Suppressor macrophage treated with lipopolysaccharide for 4 hours (primary cell): ENCODE measurements around the gene TSPAN6.
A peak's percentile ranks its signal among the peaks of the same experiment; 100 is the strongest.

Experiments used
- DNase-seq: peaks from one replicate; pipeline ENCODE4 v3.0.0-alpha.2; 2020

TSPAN6 gene

DNA sequence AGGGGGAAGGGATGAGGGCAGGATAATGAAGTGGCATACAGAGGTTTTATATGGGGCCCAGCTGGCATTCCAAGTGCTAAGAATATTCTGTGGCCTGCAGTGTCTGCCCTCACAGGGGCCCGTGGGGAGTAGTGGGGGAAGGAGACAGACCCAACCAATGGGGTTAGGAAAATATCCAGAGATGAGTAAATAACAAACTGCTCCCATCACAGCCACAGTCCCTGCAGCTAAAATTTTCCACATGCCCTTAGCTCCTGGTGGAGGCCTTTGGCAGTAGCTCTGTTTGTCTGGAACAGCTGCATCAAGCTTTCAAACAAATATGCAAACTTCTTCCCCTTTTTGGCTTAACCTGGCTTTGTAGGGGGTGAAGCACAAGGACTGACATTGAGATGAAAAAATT is 10.5 kb upstream of the TSPAN6 start:
- no peak for DNase-seq

DNA sequence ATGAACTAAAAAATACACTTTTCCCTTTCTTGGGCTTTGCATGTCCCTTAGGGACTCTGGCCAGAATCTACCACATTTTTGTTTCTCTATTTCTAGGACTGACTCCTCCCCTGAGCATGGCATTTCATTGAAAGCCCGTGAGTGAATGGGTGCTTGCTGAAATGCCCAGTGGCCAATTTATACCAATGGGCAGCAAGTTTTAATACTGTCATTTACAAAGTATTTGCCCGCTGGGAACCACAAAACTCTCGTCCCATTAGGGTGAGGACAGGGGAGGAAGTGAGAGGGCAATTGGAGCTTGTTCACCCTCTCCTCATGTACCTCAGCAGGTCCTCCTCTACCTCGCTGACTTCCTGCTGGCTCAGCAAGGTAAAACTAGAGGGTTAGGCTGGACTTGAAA is 8.5 kb upstream of the TSPAN6 start:
- DNase-seq, result no peak

DNA sequence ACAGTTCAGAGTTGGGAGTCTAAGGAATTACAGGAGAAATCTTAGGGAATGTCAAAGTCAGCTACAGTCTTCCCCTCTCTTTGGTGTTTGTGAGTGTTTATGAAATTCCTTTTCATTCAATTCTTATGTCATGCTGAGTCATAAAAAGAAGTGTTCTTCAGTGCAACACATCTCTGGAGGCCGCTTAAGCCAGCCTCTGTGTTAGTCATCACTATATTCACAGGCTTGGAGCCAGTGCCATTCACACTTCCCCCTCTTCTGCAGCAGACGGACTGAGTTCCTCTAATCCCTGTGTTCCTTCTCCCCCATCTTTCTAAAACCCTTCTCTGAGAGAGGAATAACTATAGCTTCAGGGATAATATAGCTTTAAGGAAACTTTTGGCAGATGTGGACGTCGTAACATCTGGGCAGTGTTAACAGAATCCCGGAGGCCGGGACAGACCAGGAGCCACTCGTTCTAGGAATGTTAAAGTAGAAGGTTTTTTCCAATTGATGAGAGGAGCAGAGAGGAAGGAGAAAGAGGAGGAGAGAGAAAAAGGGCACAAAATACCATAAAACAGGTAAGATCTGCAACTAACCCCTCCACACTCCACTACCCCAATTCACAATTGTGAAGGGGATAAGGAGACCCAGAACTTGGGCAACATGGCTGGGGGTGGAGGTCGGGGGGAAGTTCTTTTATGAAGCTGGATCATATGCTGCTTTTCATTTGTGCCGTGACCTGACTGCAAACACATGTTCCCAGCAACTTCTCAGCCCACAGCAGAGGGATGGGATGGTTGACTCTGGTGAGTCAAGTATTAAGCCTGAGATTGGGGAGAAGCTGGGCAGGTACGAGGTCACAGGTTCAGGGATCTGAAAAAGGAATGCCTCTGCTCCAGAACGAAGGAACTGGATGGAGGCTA is 7.6 kb upstream of the TSPAN6 start, which contains the start of gene SRPX2:
SRPX2 (plus strand) TSS at position 244 of the 905 bp plus-strand sequence. CDS start 2,124 bp downstream, outside the sequence.
- peak; percentile 79 for DNase-seq

DNA sequence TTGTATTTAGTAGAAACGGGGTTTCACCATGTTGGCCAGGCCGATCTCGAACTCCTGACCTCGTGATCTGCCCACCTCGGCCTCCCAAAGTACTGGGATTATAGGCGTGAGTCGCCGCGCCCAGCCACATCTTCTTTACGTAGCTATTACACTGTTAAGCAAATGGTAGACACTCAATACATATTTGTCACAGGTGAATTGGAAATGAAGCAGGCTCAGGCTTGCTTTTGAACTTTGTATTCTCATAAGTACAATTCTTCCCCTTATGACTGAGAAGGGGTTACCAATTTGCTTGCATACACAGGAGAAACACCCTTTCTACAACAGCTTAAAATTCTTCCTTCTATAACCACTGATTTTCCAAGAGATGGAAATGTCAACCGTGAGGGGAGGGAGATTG is 6.6 kb upstream of the TSPAN6 start:
- DNase-seq, result no peak

DNA sequence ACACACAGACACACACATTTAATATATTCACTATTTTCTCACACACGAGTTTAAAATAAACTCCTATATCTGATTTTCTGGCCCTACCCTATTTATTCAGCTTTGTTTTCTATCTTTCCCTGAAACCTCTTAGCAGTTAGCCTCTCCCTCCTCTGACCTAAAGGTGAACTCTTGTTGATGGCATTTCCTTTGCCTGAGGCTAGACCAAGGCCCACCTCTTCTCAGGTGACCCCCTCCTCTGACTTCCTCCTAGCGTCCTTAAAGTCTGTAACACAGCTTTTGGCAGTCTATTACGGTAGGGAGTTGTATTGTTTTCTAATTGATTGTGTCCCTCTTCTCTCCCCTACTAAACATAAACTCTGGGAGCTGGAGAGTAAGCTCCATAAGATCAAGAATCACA is 5.7 kb upstream of the TSPAN6 start:
- no peak for DNase-seq

DNA sequence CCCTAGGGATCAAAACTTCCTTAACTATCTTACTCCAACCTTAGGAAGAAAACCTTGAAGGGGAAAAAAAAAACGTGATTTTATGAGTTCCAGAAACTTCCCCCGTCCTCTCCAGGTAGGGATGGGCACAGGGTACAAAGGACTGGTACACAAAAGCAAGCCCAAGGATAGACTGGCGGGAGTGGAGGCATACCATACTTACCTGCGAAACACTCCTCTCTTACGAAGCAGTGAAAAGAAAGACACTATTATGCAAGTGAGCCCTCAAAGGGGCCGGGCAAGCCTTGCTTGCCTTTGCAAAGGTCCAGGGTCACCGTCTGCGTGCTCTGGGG is 651 bp downstream of the TSPAN6 start:
- DNase-seq, result no peak

DNA sequence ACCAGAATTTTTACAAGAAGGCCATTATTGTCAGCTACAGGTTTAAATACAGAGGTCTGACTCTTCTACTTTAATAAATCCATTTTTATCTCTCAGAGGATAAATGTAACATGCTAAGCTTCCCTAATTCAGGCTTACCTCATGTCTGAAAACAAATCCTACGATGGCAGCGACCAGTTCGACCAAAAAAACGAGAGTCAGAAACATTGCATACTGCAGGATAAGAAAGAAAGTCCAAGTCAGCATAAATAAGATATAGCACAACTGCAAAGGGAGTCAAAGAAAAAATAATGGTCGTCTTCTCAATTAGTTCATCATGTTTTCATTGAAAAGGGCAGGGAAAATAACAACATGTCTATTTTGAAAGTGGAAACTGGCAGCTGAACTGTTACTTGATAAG is 1.6 kb downstream of the TSPAN6 start:
- no peak for DNase-seq

DNA sequence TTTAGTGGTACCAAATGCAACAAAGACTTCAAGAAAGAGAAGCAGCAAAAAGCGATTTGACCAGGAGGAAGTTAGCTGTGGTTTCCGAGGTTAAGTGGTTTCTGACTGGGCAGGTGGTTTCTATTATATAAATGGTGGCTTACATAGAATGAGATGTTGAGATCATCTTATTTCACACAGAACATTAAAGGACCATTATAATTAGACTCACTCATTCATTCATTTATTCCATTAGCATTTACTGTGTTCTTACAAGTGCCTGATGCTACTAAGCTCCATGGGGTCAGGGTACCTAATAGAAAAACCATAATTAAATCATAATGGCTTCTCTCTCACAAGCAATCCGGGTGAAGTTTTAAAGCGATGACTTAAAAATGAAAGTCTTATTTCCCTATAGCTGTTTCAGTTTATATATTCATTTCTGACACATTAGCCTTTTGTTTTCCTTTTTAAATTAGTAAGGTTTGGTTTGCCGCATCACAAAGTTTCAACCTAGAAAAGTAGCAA is 10.6 kb downstream of the TSPAN6 start:
- no peak for DNase-seq

DNA sequence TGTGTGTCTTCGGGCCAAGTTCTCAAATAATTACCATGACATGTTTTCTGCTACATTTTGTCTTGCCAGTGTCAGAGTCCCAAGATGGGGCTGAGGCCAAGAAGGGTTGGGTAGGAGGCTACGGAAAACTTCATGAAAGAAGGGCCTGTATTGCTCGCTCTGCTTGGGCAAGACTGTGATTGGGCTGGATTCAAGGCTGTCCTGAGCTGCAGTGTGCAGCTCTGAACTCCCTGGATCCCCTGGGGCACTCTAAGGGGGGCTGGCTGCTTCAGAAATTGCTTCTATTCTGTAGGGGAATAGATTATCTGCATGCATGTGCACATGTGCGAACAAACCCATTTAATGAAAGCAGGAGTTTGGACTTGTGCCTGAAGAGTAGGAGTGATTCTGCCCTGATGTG is 13.6 kb downstream of the TSPAN6 start:
- no peak for DNase-seq

DNA sequence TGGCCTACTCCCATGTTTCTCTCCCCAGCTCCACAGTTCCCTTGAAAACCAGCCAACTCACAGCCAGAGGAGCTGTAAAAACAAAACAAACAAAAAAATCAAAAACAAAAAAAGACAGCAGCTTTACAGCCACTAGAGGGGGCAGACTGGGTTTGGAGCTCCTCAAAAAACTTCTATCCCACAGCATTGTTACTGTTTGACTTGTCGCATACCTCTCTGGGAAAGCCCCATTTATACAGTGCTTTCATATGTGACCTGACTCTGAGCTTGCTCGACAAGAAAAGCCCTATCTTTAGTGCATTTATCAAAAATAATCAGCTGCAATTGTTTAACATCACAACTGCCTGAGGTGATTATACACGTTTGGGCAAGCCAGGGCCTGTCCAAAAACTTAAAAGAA is 21.6 kb downstream of the TSPAN6 start:
- peak; percentile 27 for DNase-seq

DNA sequence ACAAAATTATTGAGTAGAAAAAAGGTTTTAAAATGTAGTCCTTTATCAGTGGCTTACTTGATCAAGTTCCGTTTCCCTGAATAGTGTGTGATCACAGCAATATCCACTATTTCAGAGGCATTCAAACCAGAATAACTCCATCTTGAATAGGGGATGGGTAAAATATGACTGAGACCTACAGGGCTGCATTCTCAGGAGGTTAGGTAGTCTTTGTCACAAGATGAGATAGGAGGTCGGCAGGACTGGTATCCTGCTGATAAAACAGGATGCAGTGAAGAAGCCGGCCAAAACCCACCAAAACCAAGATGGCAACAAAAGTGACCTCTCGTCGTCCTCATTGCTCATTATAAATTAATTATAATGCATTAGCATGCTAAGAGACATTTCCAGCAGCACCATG is 24.7 kb downstream of the TSPAN6 start:
- DNase-seq, result no peak

DNA sequence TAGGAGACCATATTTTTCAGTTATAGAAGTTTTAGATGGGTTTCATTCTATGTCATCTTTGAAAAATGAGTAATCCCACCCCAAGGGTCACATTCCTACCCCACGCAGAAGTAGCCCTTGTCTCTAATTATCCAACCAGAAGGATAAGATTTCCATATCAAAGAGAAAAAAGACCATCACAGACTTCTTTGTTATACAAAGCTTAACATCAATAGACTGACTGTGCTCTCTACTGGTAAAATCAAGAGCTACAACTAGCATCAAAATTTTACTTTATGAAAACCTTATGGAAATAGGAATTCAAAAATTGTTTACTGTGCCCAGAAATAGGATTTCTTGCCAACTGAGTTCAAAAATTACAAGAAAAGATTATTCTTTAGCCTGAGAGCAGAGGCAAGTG is 27.0 kb downstream of the TSPAN6 start:
- no peak for DNase-seq

DNA sequence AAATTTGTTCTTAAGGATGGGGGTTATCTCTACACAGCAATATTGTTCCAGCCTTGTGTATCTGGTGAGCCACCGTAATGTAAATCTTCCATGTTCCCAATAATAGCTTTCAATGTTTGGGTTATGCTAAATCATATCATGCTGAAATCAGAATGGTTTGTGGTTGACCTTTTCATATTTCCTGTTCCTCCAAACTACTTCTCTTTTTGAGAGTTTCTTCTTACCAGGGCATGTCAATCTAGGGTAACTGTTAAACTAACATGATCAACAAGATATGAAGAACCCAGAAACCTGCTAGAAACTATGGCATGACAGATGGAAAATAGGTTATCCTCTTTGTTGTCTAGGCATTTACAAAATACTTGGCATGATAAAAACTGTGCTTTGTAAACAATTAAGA is 29.9 kb downstream of the TSPAN6 start:
- peak; percentile 18 for DNase-seq

DNA sequence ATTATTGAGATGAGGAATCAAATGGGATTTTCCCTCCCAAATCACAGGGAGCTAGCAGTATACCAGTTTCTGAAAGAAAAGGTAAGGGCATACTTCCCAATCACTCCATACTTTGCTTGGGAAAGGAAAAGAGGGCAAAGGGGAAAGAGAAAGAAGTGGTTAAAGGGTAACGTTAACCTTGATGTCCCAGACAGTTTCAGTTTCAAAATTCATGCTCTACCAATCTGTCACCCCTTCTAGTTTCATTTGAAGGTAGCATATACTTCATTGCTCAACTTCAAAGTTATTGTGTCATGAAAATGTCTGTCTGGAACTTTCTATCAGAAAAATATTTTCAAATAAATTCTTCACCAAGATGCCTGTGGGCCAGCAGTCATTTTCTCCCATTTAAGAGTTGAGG is 35.8 kb downstream of the TSPAN6 start:
- DNase-seq, result peak; percentile 27

DNA sequence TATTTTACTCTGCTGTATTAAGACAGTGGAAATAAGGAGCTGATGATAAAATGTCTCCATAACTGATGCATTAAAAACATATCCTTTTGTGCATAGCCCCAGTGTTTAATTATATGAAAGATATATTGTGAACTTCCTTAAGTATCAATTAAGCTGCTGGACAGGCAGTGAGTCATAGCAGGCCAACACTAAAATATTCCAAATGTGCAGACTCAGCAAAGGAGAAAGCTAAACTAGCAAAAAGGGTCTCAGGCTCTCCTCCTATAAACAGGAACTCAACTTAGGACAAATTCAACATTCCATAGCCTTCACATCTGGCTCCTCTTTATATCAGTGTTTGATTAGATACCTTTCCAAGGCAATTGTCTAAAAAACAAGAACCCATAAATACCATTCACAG is 36.3 kb downstream of the TSPAN6 start:
- no peak for DNase-seq

DNA sequence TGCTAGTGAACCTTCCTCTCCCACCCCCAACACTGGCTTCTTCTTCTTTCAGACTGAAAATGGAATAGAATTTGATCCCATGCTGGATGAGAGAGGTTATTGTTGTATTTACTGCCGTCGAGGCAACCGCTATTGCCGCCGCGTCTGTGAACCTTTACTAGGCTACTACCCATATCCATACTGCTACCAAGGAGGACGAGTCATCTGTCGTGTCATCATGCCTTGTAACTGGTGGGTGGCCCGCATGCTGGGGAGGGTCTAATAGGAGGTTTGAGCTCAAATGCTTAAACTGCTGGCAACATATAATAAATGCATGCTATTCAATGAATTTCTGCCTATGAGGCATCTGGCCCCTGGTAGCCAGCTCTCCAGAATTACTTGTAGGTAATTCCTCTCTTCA is 37.1 kb downstream of the TSPAN6 start:
- no peak for DNase-seq

DNA sequence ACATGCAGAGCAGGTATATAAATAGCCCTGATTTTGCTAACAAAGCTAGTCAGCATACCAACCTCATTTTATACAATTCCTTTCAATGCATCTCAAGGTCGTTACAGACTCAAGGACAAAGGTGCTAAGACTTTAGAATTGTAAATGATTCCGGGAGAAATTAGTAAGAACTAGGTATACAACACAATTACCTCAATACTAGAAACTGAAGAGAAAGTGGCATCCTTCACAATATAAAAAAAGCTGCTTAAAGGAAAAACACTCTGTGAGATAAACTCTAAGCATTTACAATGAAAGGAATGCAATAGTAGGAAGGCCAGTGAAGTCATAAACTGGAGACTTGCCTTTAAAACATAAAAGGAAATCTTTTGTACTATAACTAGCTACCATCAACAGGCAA is 40.0 kb downstream of the TSPAN6 start:
- DNase-seq, result no peak

DNA sequence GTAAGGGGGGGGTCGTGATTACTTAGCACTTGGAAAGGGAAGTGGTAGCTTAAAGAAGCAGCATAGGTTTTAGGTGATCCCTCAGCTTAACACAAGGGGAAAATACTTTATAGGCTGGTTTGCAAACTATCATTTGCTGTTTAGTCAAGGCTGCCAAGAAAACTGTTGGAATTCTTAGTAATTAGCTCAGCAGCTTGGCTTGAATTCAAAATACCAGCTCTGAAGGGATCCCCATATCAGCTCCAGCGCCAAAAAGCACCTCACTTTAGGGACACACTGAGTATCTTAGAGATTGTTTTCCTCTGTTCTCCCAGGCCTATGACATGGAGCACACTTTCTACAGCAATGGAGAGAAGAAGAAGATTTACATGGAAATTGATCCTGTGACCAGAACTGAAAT is 43.0 kb downstream of the TSPAN6 start:
- DNase-seq, result no peak

DNA sequence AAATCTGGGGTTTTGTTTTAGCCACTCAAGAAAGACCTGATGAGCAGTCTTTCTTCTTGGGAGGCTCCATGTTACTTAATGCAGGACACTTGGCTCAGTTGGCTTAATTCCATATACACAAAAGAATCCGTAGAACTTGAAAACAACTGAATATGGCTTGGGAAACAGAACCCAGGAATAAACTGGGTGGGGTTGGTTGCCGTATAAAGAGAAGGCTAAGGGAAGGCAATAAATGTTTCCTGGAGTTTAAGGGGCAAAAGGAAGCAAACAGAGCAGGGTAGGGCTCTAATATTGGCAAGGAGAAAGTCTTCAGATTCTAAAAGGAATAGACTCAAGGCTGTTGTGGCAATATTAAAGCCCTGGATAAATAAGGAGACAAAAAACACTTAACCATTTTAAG is 43.5 kb downstream of the TSPAN6 start:
- no peak for DNase-seq

DNA sequence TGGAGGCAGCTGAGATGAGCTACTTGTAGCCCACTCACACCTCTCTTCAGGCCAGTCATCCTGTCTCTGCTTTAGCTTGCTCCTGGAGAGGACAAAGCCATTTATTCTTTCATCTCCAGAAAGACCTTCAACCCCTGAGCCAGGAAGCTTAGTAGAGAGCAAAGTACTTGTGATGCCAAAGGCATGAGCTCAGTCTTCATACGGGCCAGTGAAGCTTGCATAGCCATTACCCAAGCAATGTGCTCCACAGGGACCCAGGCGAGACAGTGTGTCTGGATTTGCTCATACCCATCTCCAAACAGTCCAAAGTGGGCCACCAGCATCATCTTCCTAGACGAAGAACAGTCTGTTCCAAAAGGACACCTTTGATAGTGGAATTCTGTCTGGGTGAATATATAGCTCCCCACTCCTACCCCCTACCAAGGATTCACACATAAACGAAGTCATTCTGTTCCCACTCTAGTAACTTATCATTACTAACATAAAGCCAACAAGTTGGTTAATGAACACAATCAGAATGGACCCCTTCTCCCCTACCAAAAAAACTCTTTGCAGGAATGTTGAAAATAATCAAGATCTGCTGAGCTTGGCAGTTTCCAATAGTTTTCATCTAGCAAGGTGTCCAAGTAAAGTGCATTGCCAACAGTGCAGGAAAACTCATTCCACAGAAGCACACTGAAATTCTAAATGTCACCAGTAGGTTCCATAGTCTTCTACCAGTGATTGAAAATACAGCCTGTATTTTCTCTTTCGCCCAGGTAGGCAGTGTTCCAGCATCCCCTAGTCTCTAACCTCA is 45.2 kb downstream of the TSPAN6 start:
- DNase-seq, result no peak

DNA sequence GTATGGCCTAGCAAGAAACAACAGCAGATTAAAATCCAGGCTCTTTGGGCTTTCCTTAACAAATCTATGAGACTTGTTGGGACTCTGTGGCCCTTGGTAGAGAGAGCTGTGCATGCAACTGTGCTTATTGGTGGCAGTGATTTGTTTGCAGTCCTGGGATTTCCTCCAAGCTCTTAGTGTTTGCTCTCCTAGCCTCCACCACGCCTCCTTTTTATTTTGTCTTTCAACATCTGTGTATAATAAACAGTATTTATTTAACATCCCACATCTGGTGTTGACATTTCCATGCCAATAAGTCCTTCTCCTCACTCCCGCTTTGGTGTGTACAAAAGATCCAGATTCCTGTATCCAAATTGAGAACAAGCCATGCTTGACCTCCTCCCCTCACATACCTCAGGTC is 48.7 kb downstream of the TSPAN6 start:
- DNase-seq, result no peak

DNA sequence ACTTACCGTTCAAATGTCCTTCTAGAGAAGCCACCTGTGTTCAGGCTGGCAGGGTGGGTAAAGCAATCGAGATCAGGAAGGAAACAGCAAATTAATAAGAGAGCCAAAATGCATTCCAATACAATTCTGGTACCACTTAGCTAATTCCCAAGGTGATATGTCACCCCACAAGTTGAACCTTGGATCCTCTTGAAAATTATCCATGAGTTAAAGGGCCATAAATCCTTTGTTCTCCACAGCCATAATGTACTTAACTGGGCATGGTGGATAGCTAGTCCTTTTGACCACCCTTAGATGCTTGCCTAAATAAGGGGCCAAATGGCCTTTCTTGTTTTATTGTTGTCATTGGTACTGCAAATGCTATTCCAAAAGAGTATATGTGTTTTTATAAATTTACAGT is 49.9 kb downstream of the TSPAN6 start:
- DNase-seq, result no peak

DNA sequence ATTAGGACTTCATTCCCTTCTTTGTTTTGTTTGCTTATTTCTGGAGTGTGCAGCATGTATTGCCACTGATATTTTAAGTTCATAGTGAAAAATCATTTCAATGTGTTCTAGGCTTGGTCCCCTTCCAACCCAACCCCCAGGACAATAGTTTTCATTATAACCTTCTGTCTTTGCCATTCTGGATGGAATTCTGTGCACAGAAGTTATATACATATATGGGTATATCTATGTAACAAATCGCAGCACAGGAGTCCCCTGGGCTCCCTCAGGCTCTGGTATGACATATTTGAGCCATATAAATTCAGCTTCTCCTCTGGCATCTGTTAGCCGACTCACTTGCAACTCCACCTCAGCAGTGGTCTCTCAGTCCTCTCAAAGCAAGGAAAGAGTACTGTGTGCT is 52.0 kb downstream of the TSPAN6 start, which contains the start of gene TNMD:
TNMD (plus strand) TSS at position 326 of the 400 bp plus-strand sequence. CDS start 83 bp downstream, outside the sequence.
- DNase-seq, result no peak
